Gastroesophageal sphincter (tissue), 3 donors: ENCODE data around the gene TRIP11.

Source experiments
- POLR2AphosphoS5 ChIP-seq: sonication (generic); formaldehyde crosslinking; IDR thresholded peaks from one replicate; pipeline ENCODE4 v1.6.1; 2017; ENCODE audit warnings: antibody characterized with exemption
- TF ChIP-seq, protein P1 (sequence below), 4 experiments: fragments of 200-600 bp in 2 of 4; fragments of 450-650 bp in 2 of 4; sonication (generic) in 1 of 4; IDR thresholded peaks; one replicate each; pipeline ENCODE4 v1.5.1; 2017 to 2019; ENCODE audit warnings: antibody characterized with exemption in 4 of 4, mild to moderate bottlenecking in 2 of 4, moderate library complexity in 2 of 4

- TF ChIP-seq POLR2AphosphoS5: no peak
- TF ChIP-seq, protein P1, sequence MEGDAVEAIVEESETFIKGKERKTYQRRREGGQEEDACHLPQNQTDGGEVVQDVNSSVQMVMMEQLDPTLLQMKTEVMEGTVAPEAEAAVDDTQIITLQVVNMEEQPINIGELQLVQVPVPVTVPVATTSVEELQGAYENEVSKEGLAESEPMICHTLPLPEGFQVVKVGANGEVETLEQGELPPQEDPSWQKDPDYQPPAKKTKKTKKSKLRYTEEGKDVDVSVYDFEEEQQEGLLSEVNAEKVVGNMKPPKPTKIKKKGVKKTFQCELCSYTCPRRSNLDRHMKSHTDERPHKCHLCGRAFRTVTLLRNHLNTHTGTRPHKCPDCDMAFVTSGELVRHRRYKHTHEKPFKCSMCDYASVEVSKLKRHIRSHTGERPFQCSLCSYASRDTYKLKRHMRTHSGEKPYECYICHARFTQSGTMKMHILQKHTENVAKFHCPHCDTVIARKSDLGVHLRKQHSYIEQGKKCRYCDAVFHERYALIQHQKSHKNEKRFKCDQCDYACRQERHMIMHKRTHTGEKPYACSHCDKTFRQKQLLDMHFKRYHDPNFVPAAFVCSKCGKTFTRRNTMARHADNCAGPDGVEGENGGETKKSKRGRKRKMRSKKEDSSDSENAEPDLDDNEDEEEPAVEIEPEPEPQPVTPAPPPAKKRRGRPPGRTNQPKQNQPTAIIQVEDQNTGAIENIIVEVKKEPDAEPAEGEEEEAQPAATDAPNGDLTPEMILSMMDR (IDR thresholded peaks at IDR 0.05): no peak
These were observed 40.9 kb downstream of the TRIP11 start for GRCh38 chr14:91998667-91999570.
